ENCODE data around the gene GNAT2. TPM values are rescaled to one million over a fixed set of nuclear protein-coding genes. Genes with fewer than 3 reads are reported as not detected.

Gene GNAT2
- total and polyA plus RNA-seq, 3 donors from 2014 or later: 2.8 to 4.1 (median 3.0) TPM

- no peaks in the 10 kb centered on the region for H3K9me3 ChIP-seq
- H3K36me3 ChIP-seq (ENCODE audit: low read depth, missing control alignments): no peaks in the 10 kb centered on the region
- WGBS, 2 donors: 59 to 73% methylated on average over 1 of the region's 1 CpG
- DNase-seq: no peak
- peaks cover 4% of the 10 kb centered on the region for H3K4me1 ChIP-seq
- intact Hi-C loops (cut with DNase I; ENCODE audit: low total_unique reads): no loop called here
- TF ChIP-seq POLR2A (IDR thresholded peaks at IDR 0.05) (no peak), CTCF (IDR thresholded peaks at IDR 0.05) (no peak)
- H3K4me3 ChIP-seq: no peak overlapping the region
- no peak overlapping the region for H3K27ac ChIP-seq
- no peaks in the 10 kb centered on the region for H3K27me3 ChIP-seq
These were observed 50.1 kb downstream of the GNAT2 start for GRCh38 chr1:109569323-109569722.

- Histone ChIP-seq H3K4me1 (peaks cover 4% of the 10 kb centered on the region), H3K27me3 (no peaks in the 10 kb centered on the region), H3K36me3 (ENCODE audit: low read depth, missing control alignments) (no peaks in the 10 kb centered on the region), H3K27ac (no peak overlapping the region), H3K9me3 (no peaks in the 10 kb centered on the region), H3K4me3 (no peak overlapping the region)
- no peak for DNase-seq
- TF ChIP-seq CTCF (IDR thresholded peaks at IDR 0.05) (no peak), POLR2A (IDR thresholded peaks at IDR 0.05) (no peak)
- WGBS, 2 donors: 92 to 93% methylated on average over 4 of the region's 4 CpGs
- intact Hi-C loops (cut with DNase I; ENCODE audit: low total_unique reads): no loop called here
These were observed 51.3 kb downstream of the GNAT2 start for GRCh38 chr1:109567877-109568672.

- no peak for TF ChIP-seq POLR2A (IDR thresholded peaks at IDR 0.05)
- no peak for TF ChIP-seq CTCF (IDR thresholded peaks at IDR 0.05)
- H3K4me1 ChIP-seq: peaks cover 4% of the 10 kb centered on the region
These were observed 52.4 kb downstream of the GNAT2 start for GRCh38 chr1:109566982-109567381.

GRCh38 chr1:109565241-109565640, 54.2 kb downstream of the GNAT2 start:
- H3K27ac ChIP-seq: no peak overlapping the region
- H3K9me3 ChIP-seq: no peaks in the 10 kb centered on the region
- no peak overlapping the region for H3K4me3 ChIP-seq
- no peaks in the 10 kb centered on the region for H3K4me1 ChIP-seq
- DNase-seq: no peak
- no peak for TF ChIP-seq POLR2A (IDR thresholded peaks at IDR 0.05)
- TF ChIP-seq CTCF (IDR thresholded peaks at IDR 0.05): no peak
- WGBS, 2 donors: 92 to 95% methylated on average over 3 of the region's 3 CpGs
- H3K27me3 ChIP-seq: no peaks in the 10 kb centered on the region
- H3K36me3 ChIP-seq (ENCODE audit: low read depth, missing control alignments): no peaks in the 10 kb centered on the region
- intact Hi-C loops (cut with DNase I; ENCODE audit: low total_unique reads): no loop called here

More at GRCh38 chr1:109566982-109567381, 52.4 kb downstream of the GNAT2 start:
- Histone ChIP-seq H3K27ac (no peak overlapping the region), H3K36me3 (ENCODE audit: low read depth, missing control alignments) (no peaks in the 10 kb centered on the region), H3K9me3 (no peaks in the 10 kb centered on the region), H3K27me3 (no peaks in the 10 kb centered on the region), H3K4me3 (no peak overlapping the region)
- WGBS, 2 donors: 64 to 81% methylated on average over 1 of the region's 1 CpG
- intact Hi-C loops (cut with DNase I; ENCODE audit: low total_unique reads): no loop called here
- no peak for DNase-seq
